ENCODE measurements around the gene TYROBP.

TYROBP gene

DNA sequence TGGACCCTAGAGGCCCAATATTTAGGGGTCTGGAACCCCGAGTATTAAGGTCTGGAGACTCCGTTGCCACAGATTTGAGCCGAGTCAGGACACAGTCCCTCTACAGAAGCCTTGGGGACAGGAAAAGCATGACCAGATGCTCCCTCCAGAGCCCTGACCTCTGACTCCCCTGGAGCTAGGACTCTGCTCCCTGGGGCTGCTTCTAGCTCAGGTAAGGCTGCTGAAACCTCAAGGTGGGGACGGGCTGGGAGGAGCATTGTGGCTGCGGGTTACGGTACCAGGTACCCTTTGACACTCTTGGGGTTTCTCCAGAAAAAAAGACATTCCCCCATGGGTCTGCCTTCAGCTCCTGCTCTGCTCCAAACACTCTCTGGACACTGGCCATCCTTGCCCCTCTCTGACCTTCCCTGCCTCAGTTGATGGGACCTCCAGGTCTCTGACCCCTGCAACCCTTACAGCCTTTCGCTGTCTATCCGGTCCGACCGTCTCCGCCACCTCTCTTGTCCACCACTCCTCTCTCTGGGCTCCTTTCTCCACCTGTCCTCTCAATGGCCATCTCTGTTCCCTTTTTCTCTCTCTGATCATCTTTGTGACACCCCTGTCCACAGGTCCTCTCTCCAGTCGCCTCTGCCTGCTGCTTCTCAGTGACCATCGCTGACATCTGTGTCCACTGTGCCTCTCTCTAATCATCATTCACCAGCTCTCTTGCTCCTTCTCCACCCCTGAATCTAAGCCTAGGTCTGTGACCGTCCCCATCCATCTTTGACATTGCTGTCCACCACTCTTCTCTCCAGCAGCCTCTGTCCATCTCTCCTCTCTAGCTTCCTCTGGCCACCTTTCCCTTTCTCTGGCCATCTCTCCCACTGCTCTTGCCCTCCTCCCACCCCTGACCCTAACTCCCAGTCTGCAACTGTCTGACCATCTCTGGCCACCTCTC lies 29.5 kb upstream of the TYROBP start:
- TF ChIP-seq, protein P1, sequence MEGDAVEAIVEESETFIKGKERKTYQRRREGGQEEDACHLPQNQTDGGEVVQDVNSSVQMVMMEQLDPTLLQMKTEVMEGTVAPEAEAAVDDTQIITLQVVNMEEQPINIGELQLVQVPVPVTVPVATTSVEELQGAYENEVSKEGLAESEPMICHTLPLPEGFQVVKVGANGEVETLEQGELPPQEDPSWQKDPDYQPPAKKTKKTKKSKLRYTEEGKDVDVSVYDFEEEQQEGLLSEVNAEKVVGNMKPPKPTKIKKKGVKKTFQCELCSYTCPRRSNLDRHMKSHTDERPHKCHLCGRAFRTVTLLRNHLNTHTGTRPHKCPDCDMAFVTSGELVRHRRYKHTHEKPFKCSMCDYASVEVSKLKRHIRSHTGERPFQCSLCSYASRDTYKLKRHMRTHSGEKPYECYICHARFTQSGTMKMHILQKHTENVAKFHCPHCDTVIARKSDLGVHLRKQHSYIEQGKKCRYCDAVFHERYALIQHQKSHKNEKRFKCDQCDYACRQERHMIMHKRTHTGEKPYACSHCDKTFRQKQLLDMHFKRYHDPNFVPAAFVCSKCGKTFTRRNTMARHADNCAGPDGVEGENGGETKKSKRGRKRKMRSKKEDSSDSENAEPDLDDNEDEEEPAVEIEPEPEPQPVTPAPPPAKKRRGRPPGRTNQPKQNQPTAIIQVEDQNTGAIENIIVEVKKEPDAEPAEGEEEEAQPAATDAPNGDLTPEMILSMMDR (IDR thresholded peaks at IDR 0.05; ENCODE audit: low read depth, low read length, missing control alignments): no peak
- H3K4me3 ChIP-seq (ENCODE audit: low read depth, low read length): peak overlapping the region; percentile 56
- no peak for DNase-seq (ENCODE audit: low read depth)

DNA sequence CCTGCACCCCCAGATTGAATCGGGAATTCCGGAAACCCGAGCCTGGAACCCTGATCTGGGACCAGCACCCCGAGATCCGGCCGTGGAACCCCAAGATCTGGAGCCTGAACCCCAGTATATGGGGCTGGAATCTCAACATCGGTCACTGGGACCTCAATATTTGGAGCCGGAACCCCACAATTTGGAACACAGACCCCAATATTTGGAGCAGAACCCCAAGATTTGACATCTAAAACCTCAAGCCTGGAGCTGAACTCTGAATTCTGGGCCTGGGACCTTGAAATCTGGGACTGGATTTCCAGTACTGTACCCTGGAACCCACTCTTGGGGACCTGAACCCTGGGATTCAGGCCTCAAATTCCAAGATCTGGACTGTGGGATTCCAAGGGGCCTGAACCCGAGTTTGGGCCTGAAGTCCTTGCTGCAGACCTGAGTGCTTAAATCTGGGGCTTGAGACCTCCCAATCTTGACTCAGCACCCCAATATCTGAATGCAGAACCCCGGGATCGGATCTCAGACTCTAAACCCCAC lies 28.7 kb upstream of the TYROBP start:
- peak overlapping the region; percentile 56 for H3K4me3 ChIP-seq (ENCODE audit: low read depth, low read length)
- DNase-seq (ENCODE audit: low read depth): no peak
- TF ChIP-seq, protein P1 (IDR thresholded peaks at IDR 0.05; ENCODE audit: low read depth, low read length, missing control alignments): no peak

DNA sequence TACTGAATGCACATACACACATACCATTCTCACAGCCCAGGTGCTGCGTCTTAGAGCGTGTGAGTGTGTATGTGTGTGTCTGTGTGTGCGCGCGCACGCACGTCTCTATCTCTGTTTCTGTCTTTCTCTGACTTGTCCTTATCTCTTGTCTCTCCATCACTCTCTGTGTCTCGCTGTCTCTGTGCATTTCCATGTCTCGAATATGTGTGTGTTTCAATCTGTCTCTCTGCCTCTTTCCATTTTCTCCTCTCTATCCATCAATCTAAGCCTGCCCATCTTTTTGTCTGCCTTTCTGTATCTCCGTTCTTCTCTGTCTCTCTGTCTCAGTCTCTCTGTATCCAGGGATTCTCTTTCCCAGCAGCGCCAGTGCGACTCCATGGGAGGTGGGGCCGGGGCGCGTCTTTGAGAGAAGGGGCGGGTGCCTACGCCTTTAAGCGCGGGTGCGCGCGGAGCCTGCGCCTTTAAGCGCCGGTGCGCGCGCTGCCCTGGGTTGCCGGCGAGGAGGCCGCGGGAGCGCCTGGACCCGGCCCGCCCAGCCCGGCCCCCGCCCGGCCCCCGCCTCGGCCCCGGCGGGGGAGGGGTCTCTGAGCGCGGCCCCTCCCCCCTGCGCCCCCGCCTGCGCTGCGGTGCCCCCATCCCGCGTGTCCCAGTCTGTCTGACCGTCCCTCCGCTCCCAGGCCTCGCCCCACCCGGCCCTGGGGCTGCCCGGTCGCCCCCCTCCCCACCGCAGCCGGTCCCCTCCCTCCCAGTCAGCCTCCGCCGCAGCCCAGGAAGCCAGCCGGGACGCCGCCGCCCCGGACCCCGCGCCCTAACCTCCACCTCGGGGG lies 28.0 kb upstream of the TYROBP start, which contains the start of gene LRFN3:
TSS of gene LRFN3 (plus strand) at position 464 of the 827 bp plus-strand sequence. CDS start 3,052 bp downstream, outside the sequence.
- TF ChIP-seq, protein P1 (IDR thresholded peaks at IDR 0.05; ENCODE audit: low read depth, low read length, missing control alignments): no peak
- no peak for DNase-seq (ENCODE audit: low read depth)

DNA sequence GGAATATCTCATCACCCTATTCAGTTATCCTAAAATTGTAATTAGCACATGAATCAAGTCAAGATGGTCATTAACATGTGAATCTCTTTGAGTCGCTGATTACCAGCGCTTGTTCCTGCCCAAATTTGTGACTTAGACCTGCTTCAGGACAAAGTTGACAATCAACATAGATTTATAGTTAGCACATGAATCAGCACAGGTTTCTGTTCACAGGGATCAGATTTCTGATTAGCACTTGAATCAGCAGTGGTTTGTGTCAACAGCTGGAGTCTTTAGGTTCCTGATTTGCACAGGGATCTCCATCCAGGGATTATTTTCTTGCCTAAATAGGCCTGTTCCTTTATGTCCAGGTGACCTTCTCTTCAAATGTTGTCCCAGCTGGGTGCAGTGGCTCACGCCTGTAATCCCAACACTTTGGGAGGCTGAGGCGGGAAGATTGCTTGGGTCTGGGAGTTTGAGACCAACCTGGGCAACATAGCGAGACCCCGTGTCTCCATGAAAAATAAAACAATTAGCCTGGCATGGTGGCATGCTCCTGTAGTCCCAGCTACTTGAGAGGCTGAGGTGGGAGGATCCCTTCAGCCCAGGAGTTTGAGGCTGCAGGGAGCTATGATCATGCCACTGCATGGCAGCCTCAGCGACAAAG lies 24.3 kb upstream of the TYROBP start:
- TF ChIP-seq, protein P1 (IDR thresholded peaks at IDR 0.05; ENCODE audit: low read depth, low read length, missing control alignments): no peak
- DNase-seq (ENCODE audit: low read depth): no peak
- H3K4me3 ChIP-seq (ENCODE audit: low read depth, low read length): no peak overlapping the region

More for the DNA sequence above, 28.0 kb upstream of the TYROBP start, which contains the start of gene LRFN3:
- H3K4me3 ChIP-seq (ENCODE audit: low read depth, low read length): peak within 1 kb of the TSS; percentile 56

DNA sequence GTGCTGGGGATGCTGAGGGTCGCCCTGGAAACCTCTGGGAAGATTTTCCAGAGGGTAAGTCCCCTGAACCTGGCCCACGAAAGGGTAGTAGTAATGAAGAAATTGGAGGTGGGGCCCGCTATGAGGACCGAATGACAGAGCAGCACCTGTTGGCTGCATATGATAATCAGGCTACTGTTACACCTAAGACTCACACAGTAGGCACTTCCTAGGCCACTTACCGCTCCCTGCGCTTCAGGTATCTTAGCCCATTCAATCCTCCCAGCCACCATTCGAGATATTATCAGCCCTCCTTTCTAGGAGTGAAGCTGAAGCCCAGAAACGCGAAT lies 23.7 kb upstream of the TYROBP start:
- DNase-seq (ENCODE audit: low read depth): no peak
- H3K4me3 ChIP-seq (ENCODE audit: low read depth, low read length): no peak overlapping the region
- TF ChIP-seq, protein P1 (IDR thresholded peaks at IDR 0.05; ENCODE audit: low read depth, low read length, missing control alignments): no peak

DNA sequence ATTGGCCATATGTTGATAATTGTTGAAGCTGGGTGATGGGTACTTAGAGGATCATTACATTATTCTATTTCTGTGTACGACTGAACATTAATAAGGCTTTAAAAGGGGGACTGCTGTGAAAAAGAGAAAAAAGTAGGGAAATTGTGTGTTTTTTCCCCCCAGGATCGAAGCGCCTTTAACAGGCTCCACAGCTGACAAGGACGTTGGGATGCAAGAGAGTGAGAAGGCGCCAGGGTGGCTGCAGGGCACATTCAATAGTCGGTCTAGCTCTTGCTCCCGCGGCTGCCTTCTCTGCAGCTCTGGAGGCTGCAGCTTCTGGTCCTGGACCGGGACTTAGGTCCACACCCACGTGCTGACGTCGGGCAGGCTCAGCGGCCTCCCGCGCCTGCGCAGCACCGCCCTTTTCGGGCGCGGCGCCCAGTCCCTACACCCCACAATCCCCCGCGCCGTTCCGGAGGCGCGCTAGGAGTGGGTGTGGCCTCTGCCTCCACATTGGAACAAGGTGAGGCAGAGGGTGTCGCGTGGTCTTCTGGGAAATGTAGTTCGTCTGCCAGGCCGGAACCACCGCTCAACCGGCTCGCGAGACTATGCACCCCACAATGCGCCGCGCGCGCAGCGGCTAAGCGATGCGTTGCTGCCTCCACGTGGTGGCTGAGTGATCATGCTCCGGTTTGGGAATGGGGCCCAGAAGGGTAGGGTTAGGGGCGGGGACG lies 23.2 kb upstream of the TYROBP start:
- peak overlapping the region; percentile 49 for H3K4me3 ChIP-seq (ENCODE audit: low read depth, low read length)
- TF ChIP-seq, protein P1 (IDR thresholded peaks at IDR 0.05; ENCODE audit: low read depth, low read length, missing control alignments): peak; percentile 95
- peak; percentile 99 for DNase-seq (ENCODE audit: low read depth)
